Skeletal muscle tissue (tissue), 4 donors: Measurements from ENCODE around the gene DUSP2. TPM values are rescaled to one million over a fixed set of nuclear protein-coding genes. Genes with fewer than 3 reads are reported as not detected.
A peak's percentile ranks its signal among the peaks of the same experiment; 100 is the strongest.

Experiments used
- H3K27ac ChIP-seq: one replicate; pipeline ENCODE4 v1.7.0; 2013; ENCODE audit warnings: mild to moderate bottlenecking, low read depth, low read length, inconsistent platforms
- H3K27me3 ChIP-seq, 3 donors: one replicate each; pipeline ENCODE4 v1.7.0; 2013; ENCODE audit warnings: low read length in 3 of 3; ENCODE audit not compliant: control insufficient read depth in 3 of 3, insufficient read depth in 3 of 3
- H3K36me3 ChIP-seq, 3 donors: one replicate each; pipeline ENCODE4 v1.7.0; 2013; ENCODE audit warnings: low read length in 3 of 3; ENCODE audit not compliant: control insufficient read depth in 3 of 3, insufficient read depth in 3 of 3
- H3K4me1 ChIP-seq, 3 donors: one replicate each; pipeline ENCODE4 v1.7.0; 2013; ENCODE audit warnings: low read length in 3 of 3, mild to moderate bottlenecking in 3 of 3; ENCODE audit not compliant: control insufficient read depth in 3 of 3, insufficient read depth in 3 of 3
- H3K4me3 ChIP-seq, 3 donors: one replicate each; pipeline ENCODE4 v1.7.0; 2013; ENCODE audit warnings: low read length in 3 of 3
- H3K9ac ChIP-seq, 3 donors: one replicate each; pipeline ENCODE4 v1.7.0; 2013; ENCODE audit warnings: low read length in 3 of 3, mild to moderate bottlenecking in 3 of 3, moderate library complexity in 2 of 3, low read depth in 1 of 3
- H3K9me3 ChIP-seq, 3 donors: one replicate each; pipeline ENCODE4 v1.7.0; 2013; ENCODE audit warnings: low read length in 3 of 3; ENCODE audit not compliant: control insufficient read depth in 3 of 3
- total RNA-seq: library from RNA; depleted of rRNA; stranded (reverse); fragments of >200 nt; gene quantifications from one replicate; pipeline ENCODE4 v1.2.3, GENCODE V29; 2014
- donor health status: Osteomylitis.

Gene DUSP2
- total RNA-seq, 1 donor from 2014 or later: 4.2 TPM

GRCh38 chr2:96109931-96110511 is 35.2 kb downstream of the DUSP2 start:
- Histone ChIP-seq H3K4me1 (peaks cover 0 to 22% (median 18%) of the 10 kb centered on the region in 3 donors), H3K9ac (no peak overlapping the region), H3K27me3 (peaks cover 14 to 37% (median 16%) of the 10 kb centered on the region in 3 donors), H3K4me3 (no peak overlapping the region), H3K27ac (peak overlapping the region; percentile 64), H3K36me3 (no peaks in the 10 kb centered on the region), H3K9me3 (peaks cover 0 to 9% (median 4%) of the 10 kb centered on the region in 3 donors)

- H3K36me3 ChIP-seq: no peaks in the 10 kb centered on the region
- peaks cover 9 to 30% (median 11%) of the 10 kb centered on the region in 3 donors for H3K27me3 ChIP-seq
- H3K9me3 ChIP-seq: peaks cover 0 to 9% (median 4%) of the 10 kb centered on the region in 3 donors
- peak overlapping the region; percentile 64 for H3K27ac ChIP-seq
- peaks cover 0 to 25% (median 18%) of the 10 kb centered on the region in 3 donors for H3K4me1 ChIP-seq
- H3K9ac ChIP-seq: peak overlapping the region in 1 of 3 donors; percentile 25
- peak overlapping the region in 2 of 3 donors; percentile 14 to 29 for H3K4me3 ChIP-seq
Observed at GRCh38 chr2:96109361-96109680, 35.9 kb downstream of the DUSP2 start.

GRCh38 chr2:96108541-96109360 is 36.5 kb downstream of the DUSP2 start:
- H3K4me1 ChIP-seq: peaks cover 0 to 26% (median 18%) of the 10 kb centered on the region in 3 donors
- H3K36me3 ChIP-seq: no peaks in the 10 kb centered on the region
- peak overlapping the region in 2 of 3 donors; percentile 20 to 25 for H3K9ac ChIP-seq
- H3K27me3 ChIP-seq: peaks cover 7 to 25% (median 8%) of the 10 kb centered on the region in 3 donors
- H3K9me3 ChIP-seq: peaks cover 0 to 9% (median 4%) of the 10 kb centered on the region in 3 donors
- peak overlapping the region; percentile 64 for H3K27ac ChIP-seq
- peak overlapping the region in 2 of 3 donors; percentile 6 to 14 for H3K4me3 ChIP-seq

GRCh38 chr2:96108151-96108540 is 37.1 kb downstream of the DUSP2 start:
- peaks cover 7 to 25% (median 8%) of the 10 kb centered on the region in 3 donors for H3K27me3 ChIP-seq
- peaks cover 0 to 28% (median 18%) of the 10 kb centered on the region in 3 donors for H3K4me1 ChIP-seq
- no peak overlapping the region for H3K4me3 ChIP-seq
- H3K36me3 ChIP-seq: no peaks in the 10 kb centered on the region
- no peak overlapping the region for H3K9ac ChIP-seq
- peaks cover 0 to 9% (median 4%) of the 10 kb centered on the region in 3 donors for H3K9me3 ChIP-seq
- peak overlapping the region; percentile 64 for H3K27ac ChIP-seq

- Histone ChIP-seq H3K27ac (no peak overlapping the region), H3K4me1 (peaks cover 2 to 32% (median 18%) of the 10 kb centered on the region in 3 donors), H3K27me3 (peaks cover 7 to 25% (median 8%) of the 10 kb centered on the region in 3 donors), H3K4me3 (no peak overlapping the region), H3K9ac (no peak overlapping the region), H3K9me3 (peaks cover 0 to 9% (median 4%) of the 10 kb centered on the region in 3 donors), H3K36me3 (no peaks in the 10 kb centered on the region)
Observed at GRCh38 chr2:96107708-96108065, 37.6 kb downstream of the DUSP2 start.

- Histone ChIP-seq H3K9me3 (peaks cover 0 to 9% (median 4%) of the 10 kb centered on the region in 3 donors), H3K4me3 (no peak overlapping the region), H3K27ac (no peak overlapping the region), H3K9ac (no peak overlapping the region), H3K27me3 (peaks cover 7 to 25% (median 8%) of the 10 kb centered on the region in 3 donors), H3K36me3 (no peaks in the 10 kb centered on the region), H3K4me1 (peaks cover 3 to 31% (median 18%) of the 10 kb centered on the region in 3 donors)
Observed at GRCh38 chr2:96106991-96107707, 38.1 kb downstream of the DUSP2 start.

GRCh38 chr2:96105994-96106715 is 39.1 kb downstream of the DUSP2 start:
- Histone ChIP-seq H3K9ac (no peak overlapping the region), H3K36me3 (no peaks in the 10 kb centered on the region), H3K27ac (no peak overlapping the region), H3K27me3 (peaks cover 7 to 25% (median 8%) of the 10 kb centered on the region in 3 donors), H3K4me1 (peaks cover 3 to 35% (median 18%) of the 10 kb centered on the region in 3 donors), H3K9me3 (peaks cover 0 to 9% (median 4%) of the 10 kb centered on the region in 3 donors), H3K4me3 (no peak overlapping the region)

GRCh38 chr2:96105152-96105915 is 39.9 kb downstream of the DUSP2 start:
- peaks cover 7 to 22% (median 8%) of the 10 kb centered on the region in 3 donors for H3K27me3 ChIP-seq
- peaks cover 0 to 9% (median 4%) of the 10 kb centered on the region in 3 donors for H3K9me3 ChIP-seq
- H3K4me1 ChIP-seq: peaks cover 3 to 35% (median 18%) of the 10 kb centered on the region in 3 donors
- H3K4me3 ChIP-seq: no peak overlapping the region
- H3K36me3 ChIP-seq: no peaks in the 10 kb centered on the region
- H3K9ac ChIP-seq: no peak overlapping the region
- no peak overlapping the region for H3K27ac ChIP-seq

- Histone ChIP-seq H3K27ac (peak overlapping the region; percentile 51), H3K9ac (no peak overlapping the region), H3K4me3 (no peak overlapping the region), H3K9me3 (peaks cover 0 to 9% (median 4%) of the 10 kb centered on the region in 3 donors), H3K4me1 (peaks cover 3 to 34% (median 12%) of the 10 kb centered on the region in 3 donors), H3K27me3 (peaks cover 2 to 15% (median 7%) of the 10 kb centered on the region in 3 donors), H3K36me3 (no peaks in the 10 kb centered on the region)
Observed at GRCh38 chr2:96104487-96104861, 40.8 kb downstream of the DUSP2 start.
